GM21529 (cell line): Measurements from ENCODE around the gene DRG1.
"Not testable (repeated sequence)": the region's sequence is repeated elsewhere in the genome, so short reads cannot be mapped to it uniquely, and the experiment has no call there.

Experiments
- ATAC-seq: cut with Tn5 transposase; IDR thresholded peaks from one replicate; pipeline ENCODE4 v1.9.1; 2021; ENCODE audit not compliant: unreplicated experiment

DRG1 gene

GRCh38 chr22:31442768-31443489 is 43.5 kb downstream of the DRG1 start:
- ATAC-seq = no peak

- no peak for ATAC-seq
Measured at GRCh38 chr22:31443516-31443915, 44.1 kb downstream of the DRG1 start.

- no peak for ATAC-seq
Measured at GRCh38 chr22:31445642-31446041, 46.2 kb downstream of the DRG1 start.

- no peak for ATAC-seq
Measured at GRCh38 chr22:31446208-31446607, 46.8 kb downstream of the DRG1 start.

GRCh38 chr22:31446767-31447166 is 47.4 kb downstream of the DRG1 start:
- ATAC-seq = no peak

- no peak for ATAC-seq
Measured at GRCh38 chr22:31447337-31447736, 47.9 kb downstream of the DRG1 start.

- ATAC-seq = no peak
Measured at GRCh38 chr22:31448382-31448781, 49.0 kb downstream of the DRG1 start.

GRCh38 chr22:31449506-31449905 is 50.1 kb downstream of the DRG1 start:
- ATAC-seq = no peak

- no peak for ATAC-seq
Measured at GRCh38 chr22:31451709-31452571, 52.5 kb downstream of the DRG1 start.

- ATAC-seq = no peak
Measured at GRCh38 chr22:31461699-31462098, 62.3 kb downstream of the DRG1 start.

GRCh38 chr22:31465307-31465706 is 65.9 kb downstream of the DRG1 start:
- no peak for ATAC-seq

GRCh38 chr22:31474743-31475142 is 75.3 kb downstream of the DRG1 start:
- no peak for ATAC-seq

GRCh38 chr22:31475800-31476199 is 76.4 kb downstream of the DRG1 start:
- ATAC-seq = no peak

GRCh38 chr22:31477329-31477728 is 77.9 kb downstream of the DRG1 start:
- ATAC-seq = peak; percentile 76

- no peak for ATAC-seq
Measured at GRCh38 chr22:31481129-31481528, 81.7 kb downstream of the DRG1 start.

- not testable (repeated sequence) for ATAC-seq
Measured at GRCh38 chr22:31482470-31482869, 83.1 kb downstream of the DRG1 start.
